HG03565 (cell line): Measurements from ENCODE around the gene ZNF319.

Source experiments
- ATAC-seq: cut with Tn5 transposase; IDR thresholded peaks from one replicate; pipeline ENCODE4 v1.9.1; 2021; ENCODE audit warnings: mild to moderate bottlenecking, moderate library complexity; ENCODE audit not compliant: unreplicated experiment

ZNF319 gene

DNA sequence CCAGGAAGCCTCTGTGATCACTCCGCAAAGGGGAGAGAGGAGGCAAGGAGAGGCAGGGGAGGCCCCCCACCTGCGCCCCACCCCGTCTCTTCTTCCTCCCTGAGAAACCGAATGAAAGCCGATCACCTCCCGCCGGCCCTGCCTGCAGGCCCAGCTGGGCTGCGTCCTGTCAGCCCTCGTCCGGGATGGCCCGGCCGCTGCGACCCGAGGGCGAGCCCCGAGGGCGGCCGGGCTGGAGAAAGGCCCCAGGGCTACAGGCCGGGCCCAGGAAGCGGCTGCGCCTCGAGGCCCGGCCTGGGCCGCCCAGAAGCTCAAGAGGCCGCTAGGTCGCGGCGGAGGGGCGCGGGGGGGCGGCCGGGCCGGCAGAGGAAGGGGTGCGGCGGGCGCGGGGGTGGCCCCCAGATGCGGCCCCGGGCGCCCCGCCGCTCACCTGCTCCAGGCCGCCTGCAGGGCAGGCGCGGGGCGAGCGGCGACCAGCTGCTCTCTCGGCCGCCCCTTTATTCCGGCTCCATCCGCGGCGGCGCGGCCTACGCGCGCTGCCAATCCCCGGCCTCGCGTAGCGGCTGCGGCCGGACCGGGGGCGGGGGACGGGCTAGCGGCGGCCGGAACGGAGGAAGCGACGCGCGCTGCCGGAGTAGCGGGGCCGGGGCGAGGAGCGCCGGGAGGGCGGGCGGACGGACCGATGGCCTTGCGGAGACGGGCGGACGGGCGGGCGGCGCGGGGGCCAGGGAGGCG, at the start of gene ZNF319:
Gene ZNF319, minus strand, starts transcription at position 702 of the 735 bp plus-strand sequence. CDS start 2,407 bp downstream, outside the sequence.
- ATAC-seq, result peak; percentile 19

DNA sequence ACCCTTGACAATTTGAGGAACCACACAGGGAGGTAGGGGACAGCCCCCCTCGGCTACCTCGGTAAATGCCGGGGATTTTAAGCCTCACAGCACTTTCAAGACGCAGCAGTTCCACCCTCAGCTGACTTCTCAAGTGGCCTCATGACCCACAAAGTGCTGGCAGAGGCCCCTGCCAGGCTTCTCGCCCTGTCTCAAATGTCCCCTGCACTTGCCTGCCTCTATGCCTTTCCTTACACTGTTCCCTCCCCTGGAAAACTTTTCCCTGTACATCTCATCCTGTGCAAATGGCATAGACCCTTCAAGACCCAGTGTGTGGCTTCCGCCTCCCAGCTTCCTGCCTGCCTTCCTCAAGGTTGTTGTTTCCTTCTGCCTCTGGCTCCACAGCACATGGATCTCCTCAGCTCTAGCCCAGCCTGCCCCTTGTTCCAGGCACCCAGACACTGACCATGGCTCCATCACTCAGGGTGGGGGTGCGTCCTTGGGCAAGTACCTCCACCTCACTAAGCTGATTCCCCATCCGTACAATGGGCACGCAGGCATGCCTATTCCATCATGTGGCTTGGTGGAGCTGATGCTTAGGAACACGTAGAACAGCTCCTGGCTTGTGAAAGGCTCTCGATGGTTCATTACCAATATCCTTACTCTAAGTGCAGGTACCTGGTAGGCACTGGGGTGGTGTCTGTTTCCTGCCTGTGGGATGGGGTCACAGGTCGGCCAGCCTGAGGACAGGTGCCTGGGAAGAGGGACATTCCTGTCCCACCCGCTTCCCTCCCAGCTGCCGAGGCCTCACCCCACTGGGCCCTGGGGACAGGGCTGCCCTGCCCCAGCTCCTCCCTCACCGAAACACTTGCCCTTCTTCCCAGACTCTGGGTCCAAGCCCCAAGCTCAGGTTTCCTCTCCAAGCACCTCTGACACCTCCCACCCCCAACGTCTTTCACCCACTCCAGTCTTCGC, 49.0 kb upstream of the ZNF319 start:
- ATAC-seq, result no peak

DNA sequence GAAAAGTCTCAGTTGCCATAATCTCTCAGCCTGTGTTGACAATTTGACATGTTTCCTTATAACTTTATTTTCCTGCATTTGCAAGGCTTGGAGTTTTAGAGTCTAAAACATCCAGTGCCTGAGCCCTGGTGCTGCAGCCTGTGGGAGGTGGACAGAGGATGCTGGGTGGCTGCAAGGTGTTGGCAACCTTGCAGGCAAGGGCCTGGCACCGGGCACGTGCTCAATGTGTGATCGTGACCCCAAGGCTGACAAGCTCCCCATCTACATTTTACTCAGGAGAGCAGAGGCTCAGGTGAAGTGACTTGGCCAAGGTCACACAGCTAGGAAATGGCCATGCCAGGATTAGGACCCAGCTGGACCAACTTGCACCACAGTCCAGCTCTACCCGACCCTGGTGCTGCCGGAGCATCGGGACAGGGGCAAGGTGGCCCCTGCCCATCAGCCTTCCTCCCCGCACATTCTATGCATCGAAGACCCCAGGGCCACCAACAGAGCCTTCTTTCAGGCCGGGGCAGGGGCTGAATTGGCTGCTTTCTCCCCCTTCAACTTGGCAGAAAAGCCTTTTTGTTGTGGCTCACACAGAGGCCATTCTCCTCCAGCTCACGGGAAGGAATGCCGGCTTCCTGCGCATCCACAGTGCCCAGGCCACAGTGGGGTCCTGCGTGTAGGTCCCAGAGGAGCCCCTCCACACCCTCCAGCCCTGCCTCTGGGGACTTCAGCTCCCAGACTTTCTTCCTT, 48.2 kb upstream of the ZNF319 start:
- ATAC-seq, result no peak

DNA sequence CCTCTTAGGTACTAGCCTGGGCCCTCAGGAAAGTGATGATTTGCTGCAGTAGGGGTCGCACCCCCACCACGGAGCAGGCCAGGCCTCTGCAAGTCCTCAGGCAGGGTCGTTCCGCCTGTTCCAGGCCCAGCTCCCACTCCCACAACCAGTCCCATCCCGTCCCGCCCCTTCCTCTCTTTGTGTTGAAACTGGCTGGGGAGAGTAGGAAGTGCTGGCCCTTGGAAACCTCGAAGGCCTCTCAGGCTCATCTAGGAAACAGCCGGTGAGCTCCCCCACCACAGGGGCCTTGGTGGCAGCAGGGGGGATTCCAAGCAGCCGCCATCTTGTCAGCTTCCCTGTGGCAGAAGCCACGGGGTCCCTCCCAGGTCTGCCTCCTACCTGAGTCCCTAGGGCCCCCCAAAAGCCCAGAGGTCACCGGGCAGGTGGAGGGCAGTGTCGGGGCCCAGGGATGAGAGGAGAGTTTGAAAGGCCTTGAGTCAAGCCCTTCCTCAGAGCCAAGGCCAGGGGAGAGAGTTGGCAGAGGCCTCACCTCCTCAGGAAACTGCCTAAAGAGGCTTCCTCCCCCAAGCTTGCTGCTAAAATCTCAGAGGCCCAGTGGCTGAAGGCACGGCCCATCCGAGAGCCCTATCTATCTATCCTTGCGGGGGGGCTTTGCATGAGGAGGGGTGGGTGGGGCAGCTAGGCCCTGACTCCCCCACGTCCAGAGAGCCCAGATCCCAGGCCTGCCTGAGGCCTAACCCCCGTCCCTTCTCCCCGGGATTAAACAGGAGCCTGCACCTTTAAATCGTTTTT, 47.3 kb upstream of the ZNF319 start:
- ATAC-seq, result no peak

DNA sequence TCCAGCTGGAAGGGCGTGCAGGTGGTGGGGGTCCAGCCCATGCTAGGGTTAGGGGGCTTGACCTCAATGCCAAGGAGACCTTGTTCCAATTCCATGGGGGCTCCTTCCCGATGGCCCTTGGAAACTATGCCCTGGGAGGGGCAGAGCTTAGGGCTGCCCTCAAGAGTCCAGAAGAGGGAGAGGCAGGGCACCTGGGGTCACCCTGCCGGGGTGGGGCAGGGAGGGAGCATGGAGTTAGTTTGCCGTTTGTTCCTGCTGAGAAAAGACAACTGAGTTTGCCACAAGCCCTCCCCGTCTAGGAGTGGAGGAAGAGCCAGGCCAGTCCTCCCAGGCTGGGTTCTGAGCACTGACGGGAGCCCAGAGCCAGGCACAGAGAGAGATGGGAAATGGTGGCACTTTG, 46.5 kb upstream of the ZNF319 start:
- no peak for ATAC-seq

DNA sequence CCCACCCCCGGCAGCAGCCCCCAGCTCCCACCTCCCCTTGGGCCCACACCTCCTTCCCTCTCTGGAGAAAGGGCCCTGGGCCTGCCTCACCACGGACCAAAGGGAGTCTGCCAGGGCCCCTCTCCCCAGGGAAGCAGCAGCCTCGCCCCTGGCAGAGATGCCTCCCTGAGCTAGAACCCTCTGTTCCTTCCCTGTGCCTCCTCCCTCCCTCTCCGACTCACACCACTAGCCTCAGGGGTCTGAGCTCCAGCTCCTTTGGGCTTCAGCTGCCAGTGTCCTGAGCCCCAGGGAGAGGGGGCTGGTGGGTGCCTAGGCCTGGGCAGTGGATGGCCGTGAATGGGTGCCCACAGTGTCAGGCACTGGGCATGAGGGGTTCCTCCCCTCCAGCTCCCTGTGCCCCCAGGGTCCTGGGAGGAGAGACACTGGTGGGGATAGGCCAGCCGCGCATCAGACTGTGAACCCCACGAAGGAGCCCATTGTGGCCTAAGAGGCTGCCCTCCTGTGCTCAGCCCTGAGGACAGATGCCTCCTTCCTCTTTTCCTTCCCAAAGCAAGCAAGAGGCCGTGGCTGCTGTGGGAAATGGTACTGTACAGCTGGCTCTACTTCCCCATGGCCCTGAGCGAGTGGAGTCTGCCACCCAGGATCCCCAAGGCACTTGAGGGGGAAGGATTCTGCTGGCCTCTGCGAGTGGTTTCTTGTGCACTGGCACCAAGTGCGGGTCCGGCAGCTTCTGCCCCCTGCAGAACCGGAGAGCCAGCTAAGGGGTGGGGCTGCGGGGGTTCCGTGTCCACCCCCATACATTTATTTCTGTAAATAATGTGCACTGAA, 45.8 kb upstream of the ZNF319 start:
- ATAC-seq, result no peak

DNA sequence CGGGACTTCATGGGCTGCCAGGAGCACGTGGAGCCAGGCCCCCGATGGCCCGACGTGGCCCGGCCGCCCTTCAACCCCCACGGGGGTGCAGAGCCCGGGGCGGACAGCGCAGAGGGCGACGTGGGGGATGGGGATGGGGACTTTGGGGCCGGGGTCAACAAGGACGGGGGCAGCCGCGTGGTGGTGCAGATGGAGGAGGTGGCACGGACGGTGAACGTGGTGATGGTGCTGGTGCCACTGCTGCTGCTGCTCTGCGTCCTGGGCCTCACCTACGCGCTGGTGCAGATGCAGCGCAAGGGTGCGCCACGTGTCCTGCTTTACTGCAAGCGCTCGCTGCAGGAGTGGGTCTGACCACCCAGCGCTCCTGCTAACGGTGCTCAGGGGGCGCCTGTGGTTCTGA, 44.6 kb upstream of the ZNF319 start:
- no peak for ATAC-seq

DNA sequence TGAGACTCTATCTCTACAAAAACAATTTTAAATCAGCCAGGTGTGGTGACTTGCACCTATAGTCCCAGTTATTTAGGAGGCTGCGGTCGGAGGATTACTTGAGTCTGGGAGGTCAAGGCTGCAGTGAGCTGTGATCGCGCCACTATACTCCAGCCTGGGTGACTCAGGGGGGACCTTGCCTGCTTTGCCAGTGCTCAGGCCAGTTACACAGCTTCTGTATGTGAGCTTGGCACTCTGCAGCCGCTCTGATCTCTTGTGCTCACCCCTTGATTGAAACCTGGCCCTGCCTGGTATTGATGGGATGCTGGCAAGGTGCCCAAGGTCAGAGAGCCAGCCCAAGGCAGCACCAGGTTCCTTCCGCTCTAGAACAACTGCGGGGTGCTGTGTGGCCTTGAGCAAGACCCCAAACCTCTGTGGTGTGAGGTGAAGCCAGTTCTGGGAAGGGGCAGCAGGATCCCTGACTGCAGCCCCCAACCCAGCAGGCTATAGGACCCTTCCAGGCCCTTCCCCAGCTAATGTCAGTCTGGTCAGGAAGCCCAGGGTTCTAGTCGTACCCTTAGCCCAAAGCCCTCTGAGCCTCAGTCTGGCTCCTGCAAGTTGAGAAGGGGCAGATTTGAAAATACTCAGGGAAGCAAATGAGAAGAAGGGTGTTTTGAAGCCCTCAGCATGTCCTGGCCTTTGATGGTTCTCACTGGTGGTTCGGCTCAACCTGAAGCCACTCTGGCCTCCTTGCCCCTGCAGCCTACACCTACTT, 44.0 kb upstream of the ZNF319 start:
- no peak for ATAC-seq

DNA sequence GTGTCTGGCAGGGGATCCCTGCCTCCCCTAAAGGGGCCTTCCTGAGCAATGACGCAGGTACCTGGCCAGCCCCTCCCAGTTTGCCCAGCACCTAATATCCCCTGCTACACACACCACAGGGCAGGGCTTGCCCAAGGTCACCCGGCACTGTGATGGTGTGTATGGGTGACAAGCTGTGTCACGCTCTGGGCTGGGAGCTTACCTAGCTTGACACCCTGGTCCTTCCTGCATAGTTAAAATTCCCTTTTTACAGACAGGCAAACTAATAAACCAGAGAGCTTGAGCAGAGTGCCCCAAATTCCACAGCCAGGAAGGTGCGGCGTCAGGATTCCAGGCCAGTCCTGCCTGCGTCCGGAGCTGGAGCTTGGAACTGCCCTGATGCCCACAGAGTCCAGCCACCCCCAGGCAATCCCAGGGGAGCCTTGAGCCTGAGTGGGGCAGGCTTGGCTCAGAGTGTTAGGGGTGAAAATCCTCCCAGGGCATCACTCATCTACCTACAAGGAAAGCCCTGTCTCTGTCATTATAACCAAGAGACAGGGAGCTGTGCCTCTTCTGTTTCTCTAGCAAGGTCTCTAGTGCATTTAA, 43.2 kb upstream of the ZNF319 start:
- no peak for ATAC-seq

DNA sequence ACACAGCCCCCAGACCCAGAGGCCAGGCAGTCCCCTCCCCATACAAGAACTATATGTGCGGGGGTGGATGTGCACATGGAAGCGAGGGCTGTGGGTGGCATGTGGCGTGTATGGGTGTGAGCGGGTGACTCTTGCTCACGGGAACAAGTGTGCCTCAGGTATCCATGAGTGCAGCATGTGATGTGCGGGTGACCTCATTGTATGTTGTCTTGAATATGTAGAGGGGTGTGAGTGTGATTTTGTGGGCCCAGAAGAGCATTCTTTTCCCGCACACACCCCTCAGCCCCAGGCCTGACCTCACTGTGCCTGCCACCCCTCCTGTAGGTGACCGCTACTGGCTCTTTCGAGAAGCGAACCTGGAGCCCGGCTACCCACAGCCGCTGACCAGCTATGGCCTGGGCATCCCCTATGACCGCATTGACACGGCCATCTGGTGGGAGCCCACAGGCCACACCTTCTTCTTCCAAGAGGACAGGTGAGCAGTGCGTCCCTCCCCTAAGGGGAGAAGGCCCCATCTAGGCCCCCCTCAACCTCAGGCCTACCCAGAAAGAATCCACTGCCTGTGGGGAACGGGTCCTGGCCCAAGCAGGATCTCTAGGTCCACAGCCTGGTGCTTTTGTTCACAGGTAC, 42.5 kb upstream of the ZNF319 start:
- no peak for ATAC-seq

DNA sequence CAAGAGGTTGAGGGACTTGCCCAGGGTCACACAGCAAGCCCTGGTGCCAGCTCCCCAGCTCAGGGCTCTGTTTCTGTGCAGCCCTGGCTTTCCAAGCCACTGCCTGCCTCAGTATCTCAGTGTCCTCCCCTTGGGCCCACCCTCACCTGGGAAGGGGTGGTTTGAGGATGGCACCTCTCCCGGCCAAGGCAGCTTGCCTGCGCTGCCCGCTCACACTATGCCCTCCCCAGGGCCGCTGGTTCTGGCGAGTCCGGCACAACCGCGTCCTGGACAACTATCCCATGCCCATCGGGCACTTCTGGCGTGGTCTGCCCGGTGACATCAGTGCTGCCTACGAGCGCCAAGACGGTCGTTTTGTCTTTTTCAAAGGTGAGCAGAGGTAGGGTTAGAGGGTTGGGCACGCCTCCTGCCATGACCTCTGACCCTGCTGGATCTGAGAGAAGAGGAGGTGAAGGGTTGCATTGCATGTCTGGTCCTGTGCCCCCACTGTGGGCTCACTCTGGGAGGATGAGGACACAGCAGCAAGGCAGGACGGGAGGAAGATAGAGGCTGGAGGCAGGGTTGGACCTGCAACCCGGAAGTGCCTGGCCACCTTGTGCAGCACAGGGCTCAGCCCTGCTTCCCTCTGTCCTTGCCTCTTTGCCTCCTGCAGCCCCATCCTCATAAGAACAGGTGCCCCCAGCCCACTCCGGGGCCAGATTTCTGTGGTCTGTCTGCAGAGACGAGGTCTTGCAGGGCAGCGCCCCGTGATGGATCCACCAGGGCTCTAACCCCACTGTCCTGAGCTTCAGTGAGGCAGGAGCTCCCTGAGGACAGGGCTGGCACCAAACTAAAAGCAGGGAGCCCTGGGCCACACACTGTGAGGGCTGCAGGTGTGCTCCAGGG, 41.8 kb upstream of the ZNF319 start:
- no peak for ATAC-seq

DNA sequence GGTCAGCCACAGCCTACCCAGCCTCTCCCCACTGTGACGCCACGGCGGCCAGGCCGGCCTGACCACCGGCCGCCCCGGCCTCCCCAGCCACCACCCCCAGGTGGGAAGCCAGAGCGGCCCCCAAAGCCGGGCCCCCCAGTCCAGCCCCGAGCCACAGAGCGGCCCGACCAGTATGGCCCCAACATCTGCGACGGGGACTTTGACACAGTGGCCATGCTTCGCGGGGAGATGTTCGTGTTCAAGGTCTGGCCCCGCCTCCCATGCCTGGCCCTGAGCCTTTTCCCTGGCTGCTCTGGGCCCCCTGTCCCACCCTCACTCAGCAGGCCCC, 41.1 kb upstream of the ZNF319 start:
- no peak for ATAC-seq

DNA sequence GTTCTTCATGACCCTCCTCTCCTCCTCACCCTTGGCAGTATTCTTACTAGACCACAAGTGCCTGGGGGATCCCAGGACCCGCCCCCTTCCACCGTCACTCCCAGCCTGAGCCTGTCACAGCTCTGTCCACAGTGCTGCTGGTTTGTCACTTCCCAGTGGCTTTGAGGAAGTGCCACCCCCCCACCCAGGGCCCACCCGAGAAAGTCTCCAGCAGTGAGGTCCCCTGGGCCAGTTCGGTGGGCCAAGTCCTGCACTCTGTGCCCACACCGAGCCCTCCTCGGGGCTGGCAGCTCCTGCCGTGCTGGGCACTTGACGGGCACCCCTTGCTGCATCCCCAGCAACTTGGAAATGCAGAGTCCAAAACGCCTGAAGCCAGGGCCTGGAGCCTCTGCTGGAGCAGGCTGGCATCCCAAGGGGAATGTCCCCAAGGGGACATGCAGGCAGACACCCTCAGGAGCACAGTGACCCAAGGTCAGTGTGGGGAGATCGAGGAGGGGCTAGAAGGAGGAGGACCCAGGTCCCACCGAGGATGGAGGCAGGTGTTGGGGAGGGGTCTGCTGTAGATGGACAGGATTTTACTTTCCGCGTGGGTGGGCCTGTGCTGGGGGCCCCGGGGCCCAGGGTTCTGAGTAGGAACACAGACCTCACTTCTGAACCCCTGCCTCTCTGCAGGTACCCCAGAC, 40.6 kb upstream of the ZNF319 start:
- ATAC-seq, result no peak

DNA sequence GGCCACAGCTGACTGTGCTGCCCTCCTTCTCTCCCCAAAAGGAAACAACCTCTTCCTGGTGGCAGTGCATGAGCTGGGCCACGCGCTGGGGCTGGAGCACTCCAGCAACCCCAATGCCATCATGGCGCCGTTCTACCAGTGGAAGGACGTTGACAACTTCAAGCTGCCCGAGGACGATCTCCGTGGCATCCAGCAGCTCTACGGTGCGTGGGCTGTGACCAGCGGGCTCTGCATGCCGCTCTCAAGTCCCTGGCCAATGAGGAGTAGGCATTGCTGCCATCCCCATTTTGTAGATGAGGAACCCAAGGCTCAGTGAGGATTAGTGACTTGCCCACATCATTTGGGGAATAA, 40.0 kb upstream of the ZNF319 start:
- no peak for ATAC-seq

DNA sequence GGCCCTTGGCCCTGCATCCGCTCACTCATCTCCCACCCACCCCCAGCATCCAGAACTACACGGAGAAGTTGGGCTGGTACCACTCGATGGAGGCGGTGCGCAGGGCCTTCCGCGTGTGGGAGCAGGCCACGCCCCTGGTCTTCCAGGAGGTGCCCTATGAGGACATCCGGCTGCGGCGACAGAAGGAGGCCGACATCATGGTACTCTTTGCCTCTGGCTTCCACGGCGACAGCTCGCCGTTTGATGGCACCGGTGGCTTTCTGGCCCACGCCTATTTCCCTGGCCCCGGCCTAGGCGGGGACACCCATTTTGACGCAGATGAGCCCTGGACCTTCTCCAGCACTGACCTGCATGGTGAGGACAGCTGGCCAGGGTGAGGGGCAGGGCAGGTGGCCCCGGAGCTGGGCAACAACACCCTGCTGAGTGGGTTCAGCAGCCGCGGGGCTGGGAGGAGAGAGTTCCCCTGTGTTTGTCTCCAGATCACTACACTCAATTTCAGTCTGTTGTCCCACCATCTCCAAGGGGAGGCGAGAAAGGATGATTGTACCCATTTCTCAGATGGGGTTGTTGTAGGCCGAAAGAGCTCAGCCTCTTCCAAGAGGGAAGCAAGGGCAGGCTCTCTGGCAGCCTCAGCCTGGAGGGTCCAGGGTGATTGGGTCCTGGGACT, 39.5 kb upstream of the ZNF319 start:
- ATAC-seq, result no peak

DNA sequence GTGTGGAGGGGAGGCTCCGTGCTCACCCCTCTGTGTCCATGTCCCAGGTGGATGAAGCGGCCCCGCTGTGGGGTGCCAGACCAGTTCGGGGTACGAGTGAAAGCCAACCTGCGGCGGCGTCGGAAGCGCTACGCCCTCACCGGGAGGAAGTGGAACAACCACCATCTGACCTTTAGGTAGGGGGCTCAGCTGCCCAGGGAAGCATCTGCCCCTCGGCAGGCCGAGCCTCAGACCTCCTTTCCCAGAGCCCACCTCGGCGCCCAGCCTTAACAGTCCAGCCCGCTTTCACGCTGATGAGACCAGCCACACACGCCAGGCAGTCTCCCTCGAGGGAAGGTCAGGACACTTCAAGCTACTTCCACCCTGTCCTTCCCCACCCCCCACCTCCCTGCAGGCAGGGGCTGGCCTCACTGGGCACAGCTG, 37.8 kb upstream of the ZNF319 start:
- no peak for ATAC-seq
